ENCODE measurements around the gene TRUB2. TPM values are rescaled to one million over a fixed set of nuclear protein-coding genes. Genes with fewer than 3 reads are reported as not detected.

The TRUB2 gene
- total RNA-seq, 1 donor from 2014 or later: 19.8 TPM

GRCh38 chr9:128349125-128349524 lies 26.9 kb upstream of the TRUB2 start:
- peaks cover 25% of the 10 kb centered on the region for H3K36me3 Mint-ChIP-seq (ENCODE audit: low read depth)
- no peak overlapping the region for H3K4me3 Mint-ChIP-seq (ENCODE audit: unreplicated experiment)
- no peak for TF ChIP-seq CTCF (IDR thresholded peaks at IDR 0.05)
- no peak overlapping the region for H3K27ac Mint-ChIP-seq (ENCODE audit: unreplicated experiment)
- no peaks in the 10 kb centered on the region for H3K9me3 Mint-ChIP-seq (ENCODE audit: low read depth)
- no peaks in the 10 kb centered on the region for H3K4me1 Mint-ChIP-seq (ENCODE audit: low read depth)
- H3K27me3 Mint-ChIP-seq (ENCODE audit: low read depth): no peaks in the 10 kb centered on the region
- DNase-seq (ENCODE audit: low spot score): no peak

- DNase-seq (ENCODE audit: low spot score): no peak
- Mint-ChIP-seq H3K4me3 (ENCODE audit: unreplicated experiment) (no peak overlapping the region), H3K27ac (ENCODE audit: unreplicated experiment) (no peak overlapping the region), H3K9me3 (ENCODE audit: low read depth) (no peaks in the 10 kb centered on the region), H3K4me1 (ENCODE audit: low read depth) (peaks cover 6% of the 10 kb centered on the region), H3K27me3 (ENCODE audit: low read depth) (no peaks in the 10 kb centered on the region), H3K36me3 (ENCODE audit: low read depth) (peaks cover 22% of the 10 kb centered on the region)
- TF ChIP-seq CTCF (IDR thresholded peaks at IDR 0.05): no peak
Measured at GRCh38 chr9:128344931-128345605, 22.8 kb upstream of the TRUB2 start.

- Mint-ChIP-seq H3K9me3 (ENCODE audit: low read depth) (no peaks in the 10 kb centered on the region), H3K4me1 (ENCODE audit: low read depth) (peaks cover 10% of the 10 kb centered on the region), H3K27ac (ENCODE audit: unreplicated experiment) (no peak overlapping the region), H3K27me3 (ENCODE audit: low read depth) (no peaks in the 10 kb centered on the region), H3K36me3 (ENCODE audit: low read depth) (peaks cover 17% of the 10 kb centered on the region), H3K4me3 (ENCODE audit: unreplicated experiment) (no peak overlapping the region)
- TF ChIP-seq CTCF (IDR thresholded peaks at IDR 0.05): no peak
- no peak for DNase-seq (ENCODE audit: low spot score)
Measured at GRCh38 chr9:128343855-128344254, 21.6 kb upstream of the TRUB2 start.

GRCh38 chr9:128342971-128343680 lies 20.9 kb upstream of the TRUB2 start:
- Mint-ChIP-seq H3K4me3 (ENCODE audit: unreplicated experiment) (no peak overlapping the region), H3K4me1 (ENCODE audit: low read depth) (peaks cover 10% of the 10 kb centered on the region), H3K36me3 (ENCODE audit: low read depth) (peaks cover 15% of the 10 kb centered on the region), H3K27me3 (ENCODE audit: low read depth) (no peaks in the 10 kb centered on the region), H3K27ac (ENCODE audit: unreplicated experiment) (no peak overlapping the region), H3K9me3 (ENCODE audit: low read depth) (no peaks in the 10 kb centered on the region)
- TF ChIP-seq CTCF (IDR thresholded peaks at IDR 0.05): no peak
- no peak for DNase-seq (ENCODE audit: low spot score)

- peak overlapping the region; percentile 85 for H3K4me3 Mint-ChIP-seq (ENCODE audit: unreplicated experiment)
- no peaks in the 10 kb centered on the region for H3K27me3 Mint-ChIP-seq (ENCODE audit: low read depth)
- peaks cover 12% of the 10 kb centered on the region for H3K36me3 Mint-ChIP-seq (ENCODE audit: low read depth)
- H3K27ac Mint-ChIP-seq (ENCODE audit: unreplicated experiment): peak overlapping the region; percentile 87
- H3K9me3 Mint-ChIP-seq (ENCODE audit: low read depth): no peaks in the 10 kb centered on the region
- peak; percentile 80 for TF ChIP-seq CTCF (IDR thresholded peaks at IDR 0.05)
- DNase-seq (ENCODE audit: low spot score): no peak
- H3K4me1 Mint-ChIP-seq (ENCODE audit: low read depth): peaks cover 10% of the 10 kb centered on the region
Measured at GRCh38 chr9:128341435-128341849, 19.2 kb upstream of the TRUB2 start.
